Mesothelial cell of epicardium (in vitro differentiated cells): ENCODE data around the gene MEIS1. TPM values are rescaled to one million over a fixed set of nuclear protein-coding genes. Genes with fewer than 3 reads are reported as not detected.

Experiments used
- DNase-seq, 2 experiments: peaks; one replicate each; pipeline ENCODE4 v3.0.0; 2021; ENCODE audit warnings: low spot score in 2 of 2; ENCODE audit not compliant: unreplicated experiment in 2 of 2
- H3K27ac Mint-ChIP-seq: 2 replicates; pipeline ENCODE4 v1.8.0; 2021; ENCODE audit warnings: mixed read lengths
- H3K27me3 Mint-ChIP-seq: 2 replicates; pipeline ENCODE4 v1.8.0; 2021; ENCODE audit warnings: low read depth, mixed read lengths
- H3K36me3 Mint-ChIP-seq: 2 replicates; pipeline ENCODE4 v1.8.0; 2021; ENCODE audit warnings: mixed read lengths
- H3K4me1 Mint-ChIP-seq: 2 replicates; pipeline ENCODE4 v1.8.0; 2021; ENCODE audit warnings: mixed read lengths
- H3K4me3 Mint-ChIP-seq: 2 replicates; pipeline ENCODE4 v1.8.0; 2021; ENCODE audit warnings: mild to moderate bottlenecking, moderate library complexity, mixed read lengths
- H3K9me3 Mint-ChIP-seq: 2 replicates; pipeline ENCODE4 v1.8.0; 2021; ENCODE audit warnings: mixed read lengths
- CTCF ChIP-seq: fragments of 200-600 bp; sonication (generic); IDR thresholded peaks from one replicate; pipeline ENCODE4 v1.5.0; 2021; ENCODE audit warnings: antibody characterized with exemption; ENCODE audit not compliant: unreplicated experiment
- total RNA-seq: library from RNA; stranded (reverse); gene quantifications from 3 replicates; pipeline ENCODE4 v1.2.1, GENCODE V29; 2021

The MEIS1 gene
- total RNA-seq, 1 donor from 2014 or later, result 324 TPM

- H3K4me1 Mint-ChIP-seq, result peaks cover 92% of the 10 kb centered on the region
- no peaks in the 10 kb centered on the region for H3K9me3 Mint-ChIP-seq
Observed at GRCh38 chr2:66464930-66465637, 30.2 kb downstream of the MEIS1 start.

GRCh38 chr2:66466433-66466832 is 31.5 kb downstream of the MEIS1 start:
- H3K4me1 Mint-ChIP-seq, result peaks cover 90% of the 10 kb centered on the region
- no peak for TF ChIP-seq CTCF
- H3K27me3 Mint-ChIP-seq, result no peaks in the 10 kb centered on the region
- DNase-seq, result no peak
- H3K4me3 Mint-ChIP-seq, result no peak overlapping the region
- peak overlapping the region; percentile 81 for H3K27ac Mint-ChIP-seq
- peaks cover 33% of the 10 kb centered on the region for H3K36me3 Mint-ChIP-seq
- H3K9me3 Mint-ChIP-seq, result no peaks in the 10 kb centered on the region

More at GRCh38 chr2:66464930-66465637, 30.2 kb downstream of the MEIS1 start:
- Mint-ChIP-seq H3K27me3 (no peaks in the 10 kb centered on the region), H3K27ac (peak overlapping the region; percentile 81), H3K4me3 (no peak overlapping the region), H3K36me3 (peaks cover 38% of the 10 kb centered on the region)
- no peak for DNase-seq
- no peak for TF ChIP-seq CTCF

GRCh38 chr2:66467718-66468117 is 32.8 kb downstream of the MEIS1 start:
- H3K4me1 Mint-ChIP-seq, result peaks cover 83% of the 10 kb centered on the region
- H3K36me3 Mint-ChIP-seq, result peaks cover 38% of the 10 kb centered on the region
- H3K4me3 Mint-ChIP-seq, result no peak overlapping the region
- H3K9me3 Mint-ChIP-seq, result no peaks in the 10 kb centered on the region
- TF ChIP-seq CTCF, result no peak
- peak overlapping the region; percentile 81 for H3K27ac Mint-ChIP-seq
- DNase-seq, result no peak
- H3K27me3 Mint-ChIP-seq, result no peaks in the 10 kb centered on the region

- no peak for TF ChIP-seq CTCF
- no peak for DNase-seq
- Mint-ChIP-seq H3K9me3 (no peaks in the 10 kb centered on the region), H3K4me1 (peaks cover 69% of the 10 kb centered on the region), H3K36me3 (peaks cover 32% of the 10 kb centered on the region), H3K27ac (peak overlapping the region; percentile 81), H3K4me3 (no peak overlapping the region), H3K27me3 (no peaks in the 10 kb centered on the region)
Observed at GRCh38 chr2:66469214-66469902, 34.4 kb downstream of the MEIS1 start.

GRCh38 chr2:66470199-66470598 is 35.3 kb downstream of the MEIS1 start:
- Mint-ChIP-seq H3K27me3 (no peaks in the 10 kb centered on the region), H3K27ac (peak overlapping the region; percentile 81), H3K9me3 (no peaks in the 10 kb centered on the region), H3K4me1 (peaks cover 60% of the 10 kb centered on the region), H3K36me3 (peaks cover 29% of the 10 kb centered on the region), H3K4me3 (no peak overlapping the region)
- TF ChIP-seq CTCF, result no peak
- no peak for DNase-seq
